Astrocyte of the cerebellum (primary cell): ENCODE data around the gene PDZD8.

Source experiments
- DNase-seq: peaks from one replicate; pipeline ENCODE4 v3.0.0-alpha.2; 2011; ENCODE audit warnings: low read depth
- H3K4me3 ChIP-seq: 2 replicates; pipeline ENCODE4 v1.5.1; 2011; ENCODE audit warnings: mild to moderate bottlenecking, low read depth, low read length, moderate library complexity
- CTCF ChIP-seq: IDR thresholded peaks from 2 replicates; pipeline ENCODE4 v1.5.1; 2012; ENCODE audit warnings: low read length, low read depth, moderate library complexity, mild to moderate bottlenecking; ENCODE audit errors: missing control alignments
- in situ Hi-C: cut with HindIII; loops from 2 replicates; pipeline ENCODE4 v1.10.0; 2017; ENCODE audit warnings: low sequenced_read_pairs

PDZD8 gene

GRCh38 chr10:117351558-117351957 lies 23.7 kb downstream of the PDZD8 start:
- no peak for TF ChIP-seq CTCF
- no peak for DNase-seq
- no peak overlapping the region for H3K4me3 ChIP-seq
- in situ Hi-C loops = no loop called here

GRCh38 chr10:117350909-117351308 lies 24.3 kb downstream of the PDZD8 start:
- TF ChIP-seq CTCF = no peak
- no peak for DNase-seq
- no peak overlapping the region for H3K4me3 ChIP-seq
- in situ Hi-C loops = no loop called here

- in situ Hi-C loops = no loop called here
- H3K4me3 ChIP-seq = no peak overlapping the region
- no peak for DNase-seq
- TF ChIP-seq CTCF = no peak
Observed at GRCh38 chr10:117348236-117348635, 27.0 kb downstream of the PDZD8 start.

GRCh38 chr10:117346574-117346973 lies 28.7 kb downstream of the PDZD8 start:
- no peak overlapping the region for H3K4me3 ChIP-seq
- no peak for TF ChIP-seq CTCF
- in situ Hi-C loops = no loop called here
- DNase-seq = no peak

GRCh38 chr10:117345143-117345542 lies 30.1 kb downstream of the PDZD8 start:
- in situ Hi-C loops = no loop called here
- TF ChIP-seq CTCF = no peak
- H3K4me3 ChIP-seq = no peak overlapping the region
- no peak for DNase-seq

- in situ Hi-C loops = no loop called here
- TF ChIP-seq CTCF = no peak
- H3K4me3 ChIP-seq = no peak overlapping the region
- DNase-seq = peak; percentile 76
Observed at GRCh38 chr10:117342641-117343040, 32.6 kb downstream of the PDZD8 start.

- in situ Hi-C loops = no loop called here
- H3K4me3 ChIP-seq = no peak overlapping the region
- TF ChIP-seq CTCF = no peak
- DNase-seq = no peak
Observed at GRCh38 chr10:117341061-117341460, 34.2 kb downstream of the PDZD8 start.
